NT2/D1 (cell line): ENCODE measurements around the gene LTF.
"Not testable (repeated sequence)": the region's sequence is repeated elsewhere in the genome, so short reads cannot be mapped to it uniquely, and the experiment has no call there.

Experiments used
- DNase-seq: peaks from one replicate; pipeline ENCODE4 v3.0.0-alpha.2; 2011; ENCODE audit warnings: low read depth, low spot score
- H3K27me3 ChIP-seq: 2 replicates; pipeline ENCODE4 v1.6.0; 2011; ENCODE audit warnings: mild to moderate bottlenecking; ENCODE audit not compliant: insufficient read length, insufficient read depth
- H3K36me3 ChIP-seq: 2 replicates; pipeline ENCODE4 v1.6.1; 2011; ENCODE audit warnings: mild to moderate bottlenecking, low read length, mixed read lengths; ENCODE audit not compliant: insufficient read depth, insufficient read length
- H3K4me1 ChIP-seq: 2 replicates; pipeline ENCODE4 v1.5.1; 2011; ENCODE audit not compliant: insufficient read depth, insufficient read length
- H3K4me3 ChIP-seq: 2 replicates; pipeline ENCODE4 v1.5.1; 2011; ENCODE audit warnings: low read depth; ENCODE audit not compliant: insufficient read length
- H3K9ac ChIP-seq: 2 replicates; pipeline ENCODE4 v1.6.0; 2011; ENCODE audit warnings: low read depth; ENCODE audit not compliant: insufficient read length
- H3K9me3 ChIP-seq: 2 replicates; pipeline ENCODE4 v1.5.1; 2011; ENCODE audit warnings: mild to moderate bottlenecking, low read length; ENCODE audit not compliant: insufficient read depth
- SUZ12 ChIP-seq: IDR thresholded peaks from 2 replicates; pipeline ENCODE4 v1.6.1; 2011; ENCODE audit not compliant: insufficient read length, insufficient read depth; ENCODE audit errors: extremely low read depth
- YY1 ChIP-seq: IDR thresholded peaks from 2 replicates; pipeline ENCODE4 v1.6.1; 2011; ENCODE audit not compliant: insufficient read length, insufficient read depth
- ZNF274 ChIP-seq: IDR thresholded peaks from 2 replicates; pipeline ENCODE4 v1.6.1; 2011; ENCODE audit warnings: mild to moderate bottlenecking, low read depth, low read length

LTF gene

GRCh38 chr3:46405301-46406019 is 59.2 kb downstream of the LTF start:
- H3K36me3 ChIP-seq = no peaks in the 10 kb centered on the region
- no peak overlapping the region for H3K4me3 ChIP-seq
- TF ChIP-seq ZNF274 = no peak
- no peaks in the 10 kb centered on the region for H3K27me3 ChIP-seq
- DNase-seq = no peak
- H3K4me1 ChIP-seq = peaks cover 4% of the 10 kb centered on the region
- H3K9ac ChIP-seq = no peak overlapping the region
- no peaks in the 10 kb centered on the region for H3K9me3 ChIP-seq

- not testable (repeated sequence) for H3K4me3 ChIP-seq, H3K4me1 ChIP-seq, H3K9ac ChIP-seq, H3K27me3 ChIP-seq, H3K9me3 ChIP-seq, H3K36me3 ChIP-seq, DNase-seq
Measured at GRCh38 chr3:46402902-46403301, 61.8 kb downstream of the LTF start.

DNA sequence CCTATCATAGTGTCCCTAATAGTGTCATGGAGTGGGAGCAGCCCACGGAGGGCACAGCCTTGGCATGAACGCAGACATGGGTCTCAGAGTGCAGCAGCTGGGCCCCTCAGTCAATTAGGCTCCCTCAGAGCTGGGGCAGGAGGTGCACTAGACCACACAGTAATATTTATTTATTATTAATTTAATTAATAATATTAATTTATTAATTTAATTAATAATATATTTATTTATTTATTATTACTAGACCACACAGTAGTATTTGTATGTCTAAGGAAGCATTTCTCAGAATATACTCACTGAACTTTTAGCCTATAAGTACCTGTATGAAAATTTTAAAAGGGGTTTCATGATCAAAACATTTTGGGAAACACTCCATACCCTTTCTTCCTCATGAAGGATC is 63.1 kb downstream of the LTF start:
- H3K4me1 ChIP-seq = peaks cover 4% of the 10 kb centered on the region
- TF ChIP-seq ZNF274 = no peak
- no peaks in the 10 kb centered on the region for H3K27me3 ChIP-seq
- no peaks in the 10 kb centered on the region for H3K36me3 ChIP-seq
- DNase-seq = no peak
- no peak overlapping the region for H3K9ac ChIP-seq
- no peak overlapping the region for H3K4me3 ChIP-seq
- no peaks in the 10 kb centered on the region for H3K9me3 ChIP-seq

GRCh38 chr3:46400846-46401245 is 63.9 kb downstream of the LTF start:
- Histone ChIP-seq H3K9ac (no peak overlapping the region), H3K4me1 (peaks cover 4% of the 10 kb centered on the region), H3K27me3 (no peaks in the 10 kb centered on the region), H3K4me3 (no peak overlapping the region), H3K36me3 (no peaks in the 10 kb centered on the region), H3K9me3 (no peaks in the 10 kb centered on the region)
- DNase-seq = no peak
- TF ChIP-seq SUZ12 = no peak
- no peak for TF ChIP-seq YY1
- no peak for TF ChIP-seq ZNF274

- no peak for TF ChIP-seq YY1
- TF ChIP-seq SUZ12 = no peak
- no peak for TF ChIP-seq ZNF274
- H3K9me3 ChIP-seq = no peaks in the 10 kb centered on the region
- no peak overlapping the region for H3K4me3 ChIP-seq
- no peaks in the 10 kb centered on the region for H3K36me3 ChIP-seq
- H3K4me1 ChIP-seq = peaks cover under 1% of the 10 kb centered on the region
- H3K27me3 ChIP-seq = no peaks in the 10 kb centered on the region
- H3K9ac ChIP-seq = no peak overlapping the region
- DNase-seq = no peak
Measured at GRCh38 chr3:46400000-46400734, 64.5 kb downstream of the LTF start.

- no peak for TF ChIP-seq SUZ12
- TF ChIP-seq YY1 = no peak
- TF ChIP-seq ZNF274 = no peak
- H3K4me3 ChIP-seq = no peak overlapping the region
- H3K27me3 ChIP-seq = no peaks in the 10 kb centered on the region
- H3K36me3 ChIP-seq = no peaks in the 10 kb centered on the region
- H3K4me1 ChIP-seq = no peaks in the 10 kb centered on the region
- no peaks in the 10 kb centered on the region for H3K9me3 ChIP-seq
- no peak for DNase-seq
- no peak overlapping the region for H3K9ac ChIP-seq
Measured at GRCh38 chr3:46399557-46399956, 65.1 kb downstream of the LTF start.

GRCh38 chr3:46399098-46399497 is 65.6 kb downstream of the LTF start:
- Histone ChIP-seq H3K4me1 (no peaks in the 10 kb centered on the region), H3K27me3 (no peaks in the 10 kb centered on the region), H3K4me3 (no peak overlapping the region), H3K36me3 (no peaks in the 10 kb centered on the region), H3K9me3 (no peaks in the 10 kb centered on the region), H3K9ac (no peak overlapping the region)
- TF ChIP-seq YY1 (no peak), ZNF274 (no peak), SUZ12 (no peak)
- no peak for DNase-seq
